ENCODE measurements around the gene HK3. TPM values are rescaled to one million over a fixed set of nuclear protein-coding genes. Genes with fewer than 3 reads are reported as not detected.

HK3 gene
- 10 to 100 TPM in 3 of 4 donors, 1 to 10 TPM in 1; 5.2 to 38.1 (median 16.3) TPM for total RNA-seq

GRCh38 chr5:176899296-176899891 is at the start of gene HK3:
Gene HK3, minus strand, starts transcription at chr5:176899346. Its CDS starts 3,187 bp downstream, at chr5:176896159.
- TF ChIP-seq CTCF (IDR thresholded peaks at IDR 0.05; ENCODE audit: low read depth): no peak

- no peak for TF ChIP-seq CTCF (IDR thresholded peaks at IDR 0.05; ENCODE audit: low read depth)
These were observed 49.3 kb upstream of the HK3 start for GRCh38 chr5:176948458-176948857.

- no peak for TF ChIP-seq CTCF (IDR thresholded peaks at IDR 0.05; ENCODE audit: low read depth)
These were observed 48.7 kb upstream of the HK3 start for GRCh38 chr5:176947847-176948246.

GRCh38 chr5:176944268-176944667 is 45.1 kb upstream of the HK3 start:
- TF ChIP-seq CTCF (IDR thresholded peaks at IDR 0.05; ENCODE audit: low read depth): no peak

GRCh38 chr5:176943816-176944215 is 44.7 kb upstream of the HK3 start:
- no peak for TF ChIP-seq CTCF (IDR thresholded peaks at IDR 0.05; ENCODE audit: low read depth)

GRCh38 chr5:176941951-176942350 is 42.8 kb upstream of the HK3 start:
- no peak for TF ChIP-seq CTCF (IDR thresholded peaks at IDR 0.05; ENCODE audit: low read depth)

GRCh38 chr5:176938472-176938871 is 39.3 kb upstream of the HK3 start:
- TF ChIP-seq CTCF (IDR thresholded peaks at IDR 0.05; ENCODE audit: low read depth): no peak
